HuH-7.5 (cell line): ENCODE results near the gene EVA1B.

Experiments
- DNase-seq: peaks from one replicate; pipeline ENCODE4 v3.0.0; 2011; ENCODE audit warnings: low spot score

EVA1B gene

DNA sequence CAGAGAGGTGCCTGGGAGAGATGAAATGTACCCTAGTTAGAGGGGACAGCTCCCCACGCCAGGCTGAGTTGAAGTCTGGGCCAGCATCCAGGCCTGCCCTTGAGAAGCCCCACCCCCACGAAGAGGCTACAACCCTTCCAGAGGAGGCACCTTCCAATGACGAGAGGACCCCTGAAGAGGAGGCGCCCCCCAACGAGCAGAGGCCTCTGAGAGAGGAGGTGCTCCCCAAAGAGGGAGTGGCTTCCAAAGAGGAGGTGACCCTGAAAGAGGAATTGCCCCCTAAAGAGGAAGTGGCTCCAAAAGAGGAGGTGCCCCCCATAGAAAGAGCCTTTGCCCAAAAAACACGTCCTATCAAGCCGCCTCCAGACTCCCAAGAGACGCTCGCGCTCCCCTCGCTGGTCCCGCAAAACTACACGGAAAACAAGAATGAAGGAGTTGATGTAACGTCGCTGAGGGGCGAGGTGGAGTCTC, 3.1 kb downstream of the EVA1B start:
- no peak for DNase-seq

- no peak for DNase-seq
These were observed 14.0 kb downstream of the EVA1B start for GRCh38 chr1:36309397-36309796.

GRCh38 chr1:36307601-36308330, 15.7 kb downstream of the EVA1B start:
- no peak for DNase-seq

DNA sequence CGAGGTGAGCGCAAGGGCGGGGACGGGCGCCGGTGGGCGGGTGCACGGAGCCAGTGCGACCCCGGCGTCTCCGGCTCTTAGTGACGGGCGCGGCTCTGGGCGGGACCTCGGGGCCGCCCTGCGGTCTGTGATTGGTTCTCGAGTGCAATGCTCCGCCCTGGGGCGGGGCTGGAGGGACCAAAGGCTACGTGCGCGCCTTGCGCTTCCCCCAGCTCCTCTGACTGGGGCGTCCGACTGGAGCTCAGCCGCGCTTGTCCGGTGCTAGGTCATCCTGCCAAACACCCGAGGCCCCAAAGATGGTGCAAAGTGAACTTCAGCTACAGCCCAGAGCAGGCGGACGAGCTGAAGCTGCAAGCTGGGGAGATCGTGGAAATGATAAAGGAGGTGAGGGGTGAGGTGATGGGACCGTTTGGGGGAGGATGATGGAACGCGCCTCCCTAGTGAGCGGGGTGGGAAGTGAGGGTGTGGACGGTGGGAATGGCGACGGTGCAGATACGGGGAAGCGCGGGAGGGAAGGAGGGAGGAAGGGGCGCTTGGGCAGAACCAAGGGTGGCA, 16.5 kb downstream of the EVA1B start:
- DNase-seq = peak; percentile 92

- DNase-seq = peak; percentile 67
These were observed 17.1 kb downstream of the EVA1B start, which contains the start of gene SH3D21 for GRCh38 chr1:36306210-36306901. SH3D21 (plus strand) TSS chr1:36306368; CDS start chr1:36306421, 53 bp downstream.

DNA sequence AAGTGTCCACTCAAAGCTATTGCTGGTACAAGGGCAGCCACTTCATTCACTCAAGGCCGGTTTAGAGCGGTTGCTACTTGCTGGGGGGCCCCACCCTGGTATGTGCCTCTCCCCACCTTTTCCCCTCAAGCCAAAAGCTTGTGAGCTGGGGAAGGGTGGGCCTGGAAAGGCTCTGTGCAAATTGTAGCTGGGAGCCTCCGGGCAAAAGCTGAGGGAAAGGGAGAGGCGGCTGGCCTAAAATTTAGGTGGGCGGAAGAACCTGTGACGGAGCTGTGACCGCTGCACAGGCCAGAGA, 17.6 kb downstream of the EVA1B start:
- no peak for DNase-seq

DNA sequence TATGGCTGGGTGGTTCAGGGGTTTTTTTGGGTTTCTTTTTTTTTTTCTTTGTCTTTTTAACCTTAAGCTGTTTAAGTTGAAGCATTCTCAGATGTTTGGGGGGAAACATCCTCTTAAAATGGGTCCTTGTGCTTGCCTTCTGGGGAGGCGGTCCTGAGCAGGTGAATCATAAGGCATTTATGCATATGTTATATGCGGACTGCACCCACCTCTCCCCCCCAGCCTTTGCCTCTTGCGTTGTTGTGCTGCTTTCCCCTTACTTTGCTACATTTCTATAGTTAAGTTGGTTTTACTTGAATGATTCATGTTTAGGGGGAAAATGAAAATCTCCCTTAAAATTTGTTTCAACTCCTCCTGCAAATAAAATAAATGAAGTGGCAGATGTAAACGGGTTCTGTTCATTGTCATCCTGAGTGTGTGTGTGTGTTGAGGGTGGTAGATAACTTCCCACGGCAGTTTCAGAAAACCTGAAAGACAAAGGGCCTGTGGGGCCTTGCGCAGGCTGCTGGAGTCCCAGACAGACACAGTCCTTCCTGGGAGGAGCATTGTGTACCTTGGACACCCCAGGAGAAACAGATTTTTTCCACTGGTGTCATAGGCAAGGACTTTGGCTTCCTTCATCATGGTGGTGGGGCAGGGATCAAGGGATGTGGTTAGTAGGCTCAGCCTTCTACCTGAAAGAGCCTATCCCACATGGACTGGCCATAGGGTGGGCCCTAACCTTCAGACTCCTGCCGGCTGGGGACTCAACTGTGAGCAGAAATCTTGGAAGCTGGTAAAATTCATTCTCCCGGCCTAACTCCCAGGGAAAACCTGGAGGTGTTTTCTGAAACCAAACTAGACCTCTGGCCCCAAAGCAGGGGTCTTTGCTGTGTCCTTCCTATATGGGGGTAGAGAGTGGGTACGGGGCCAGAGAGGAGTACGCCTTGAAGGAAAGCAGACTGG, 18.2 kb downstream of the EVA1B start:
- DNase-seq = no peak

GRCh38 chr1:36304521-36304920, 18.9 kb downstream of the EVA1B start:
- DNase-seq = no peak

- DNase-seq = no peak
These were observed 19.6 kb downstream of the EVA1B start for GRCh38 chr1:36303650-36304360.

GRCh38 chr1:36303244-36303643, 20.2 kb downstream of the EVA1B start:
- no peak for DNase-seq

DNA sequence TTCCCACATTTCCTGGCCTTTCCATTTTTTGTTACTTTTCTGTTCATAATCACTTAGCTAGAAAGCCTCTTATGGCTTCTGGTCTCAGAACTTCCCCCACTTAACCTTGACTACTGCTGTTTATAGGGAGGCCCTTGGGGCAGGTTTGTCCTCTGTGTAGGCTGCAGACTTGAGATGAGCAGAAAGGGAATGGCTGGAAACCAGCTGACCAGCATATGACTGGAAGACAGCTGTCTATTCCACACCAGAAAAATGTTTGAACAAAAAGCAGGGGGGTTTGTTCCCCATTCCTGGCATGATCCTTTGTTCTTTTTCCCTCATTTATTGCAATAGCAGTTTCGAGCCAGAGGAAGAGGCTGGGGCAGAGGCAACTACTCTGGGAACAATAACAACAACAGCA, 22.2 kb downstream of the EVA1B start:
- no peak for DNase-seq

- DNase-seq = no peak
These were observed 22.9 kb downstream of the EVA1B start for GRCh38 chr1:36300526-36300925.

- no peak for DNase-seq
These were observed 24.8 kb downstream of the EVA1B start for GRCh38 chr1:36298640-36299039.

GRCh38 chr1:36297062-36297461, 26.4 kb downstream of the EVA1B start:
- no peak for DNase-seq

DNA sequence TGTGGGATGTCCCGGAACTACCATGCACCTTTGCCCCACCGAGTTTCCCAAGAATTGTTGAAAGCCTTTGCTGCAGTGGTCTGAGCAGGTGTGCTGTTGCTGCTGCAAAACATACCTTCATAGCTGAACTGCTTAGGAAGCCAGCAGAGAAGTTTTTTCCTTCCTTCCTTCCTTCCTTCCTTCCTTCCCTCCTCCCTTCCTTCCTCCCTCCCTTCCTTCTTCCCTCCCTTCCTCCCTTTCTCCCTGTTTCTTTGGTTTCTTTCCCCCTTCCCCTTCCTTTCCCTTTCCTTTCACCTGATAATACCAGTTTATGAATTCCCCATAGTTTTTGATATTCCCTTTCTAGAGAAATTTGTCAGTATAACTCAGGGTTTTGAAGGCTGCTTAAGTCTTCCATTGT, 28.1 kb downstream of the EVA1B start:
- no peak for DNase-seq

GRCh38 chr1:36287595-36287994, 35.9 kb downstream of the EVA1B start:
- no peak for DNase-seq

DNA sequence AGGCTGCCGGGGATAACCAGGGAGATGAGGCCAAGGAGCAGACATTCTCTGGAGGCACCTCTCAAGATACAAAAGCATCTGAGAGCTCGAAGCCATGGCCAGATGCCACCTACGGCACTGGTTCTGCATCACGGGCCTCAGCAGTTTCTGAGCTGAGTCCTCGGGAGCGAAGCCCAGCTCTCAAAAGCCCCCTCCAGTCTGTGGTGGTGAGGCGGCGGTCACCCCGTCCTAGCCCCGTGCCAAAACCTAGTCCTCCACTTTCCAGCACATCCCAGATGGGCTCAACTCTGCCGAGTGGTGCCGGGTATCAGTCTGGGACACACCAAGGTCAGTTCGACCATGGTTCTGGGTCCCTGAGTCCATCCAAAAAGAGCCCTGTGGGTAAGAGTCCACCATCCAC, 36.6 kb downstream of the EVA1B start:
- no peak for DNase-seq

DNA sequence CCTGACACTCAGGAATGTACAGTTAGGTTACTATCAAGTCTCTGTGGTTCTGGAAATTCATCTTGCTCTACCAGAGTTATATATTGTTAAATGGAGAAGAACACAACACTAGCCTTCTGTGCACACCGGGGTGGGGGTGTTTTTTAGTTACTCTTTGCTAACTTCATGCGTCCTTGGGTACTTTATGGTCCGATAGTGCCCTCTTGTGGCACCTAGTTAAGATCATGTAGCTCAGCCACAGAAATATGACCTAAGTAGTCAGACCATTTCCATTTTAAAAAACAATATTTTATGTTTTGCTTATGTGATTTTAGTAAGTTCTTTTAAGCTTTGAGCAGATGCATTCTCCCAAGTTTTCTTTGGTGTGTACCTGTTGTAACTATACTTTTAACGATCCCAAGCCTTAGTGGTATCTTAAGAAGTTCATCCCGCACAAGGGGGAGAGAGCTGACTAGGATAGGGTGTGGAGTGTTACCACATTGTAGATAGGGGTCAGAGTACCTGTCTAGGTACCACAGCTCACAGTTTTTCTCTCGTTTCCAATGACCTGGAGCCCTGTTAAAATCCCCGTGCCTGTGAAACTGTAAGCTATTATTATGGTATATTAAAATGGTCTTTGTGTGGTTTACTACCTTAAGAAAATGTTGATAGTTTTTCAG, 37.9 kb downstream of the EVA1B start:
- DNase-seq = peak; percentile 51

- DNase-seq = no peak
These were observed 38.9 kb downstream of the EVA1B start for GRCh38 chr1:36284517-36284916.

GRCh38 chr1:36284061-36284460, 39.4 kb downstream of the EVA1B start:
- no peak for DNase-seq

DNA sequence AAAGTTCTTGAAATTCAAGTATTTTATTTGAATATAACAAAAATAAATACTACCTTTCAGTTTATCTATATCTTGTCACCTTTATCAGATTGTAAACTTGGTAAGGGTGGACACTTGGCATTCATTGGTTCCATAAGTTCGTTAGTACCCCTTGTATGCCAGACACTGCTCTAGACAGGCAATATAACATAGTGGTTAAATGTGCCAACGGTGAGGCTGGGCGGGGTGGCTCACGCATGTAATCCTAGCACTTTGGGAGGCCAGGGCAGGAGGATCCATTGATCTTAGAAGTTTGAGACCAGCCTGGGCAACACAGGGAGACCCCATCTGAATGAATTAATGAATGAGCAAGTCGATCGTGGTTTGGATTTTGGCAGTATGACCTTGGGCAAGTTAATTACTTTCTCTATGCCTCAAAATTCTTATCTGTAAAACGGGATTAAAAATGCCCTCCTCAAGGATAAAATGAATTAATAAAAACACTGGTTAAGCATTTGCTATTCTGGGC, 43.6 kb downstream of the EVA1B start:
- no peak for DNase-seq
